ENCODE measurements around the gene TTLL3.
A peak's percentile ranks its signal among the peaks of the same experiment; 100 is the strongest.

Gene TTLL3

GRCh38 chr3:9787714-9788113 lies 22.3 kb upstream of the TTLL3 start:
- no peak for TF ChIP-seq CTCF (IDR thresholded peaks at IDR 0.05; ENCODE audit: low read depth, low read length)
- no peak for DNase-seq (ENCODE audit: extremely low read depth, low read depth)

GRCh38 chr3:9791127-9791526 lies 18.9 kb upstream of the TTLL3 start:
- no peak for DNase-seq (ENCODE audit: extremely low read depth, low read depth)
- no peak for TF ChIP-seq CTCF (IDR thresholded peaks at IDR 0.05; ENCODE audit: low read depth, low read length)

- no peak for DNase-seq (ENCODE audit: extremely low read depth, low read depth)
- no peak for TF ChIP-seq CTCF (IDR thresholded peaks at IDR 0.05; ENCODE audit: low read depth, low read length)
Measured at GRCh38 chr3:9791790-9792404, 18.2 kb upstream of the TTLL3 start.

DNA sequence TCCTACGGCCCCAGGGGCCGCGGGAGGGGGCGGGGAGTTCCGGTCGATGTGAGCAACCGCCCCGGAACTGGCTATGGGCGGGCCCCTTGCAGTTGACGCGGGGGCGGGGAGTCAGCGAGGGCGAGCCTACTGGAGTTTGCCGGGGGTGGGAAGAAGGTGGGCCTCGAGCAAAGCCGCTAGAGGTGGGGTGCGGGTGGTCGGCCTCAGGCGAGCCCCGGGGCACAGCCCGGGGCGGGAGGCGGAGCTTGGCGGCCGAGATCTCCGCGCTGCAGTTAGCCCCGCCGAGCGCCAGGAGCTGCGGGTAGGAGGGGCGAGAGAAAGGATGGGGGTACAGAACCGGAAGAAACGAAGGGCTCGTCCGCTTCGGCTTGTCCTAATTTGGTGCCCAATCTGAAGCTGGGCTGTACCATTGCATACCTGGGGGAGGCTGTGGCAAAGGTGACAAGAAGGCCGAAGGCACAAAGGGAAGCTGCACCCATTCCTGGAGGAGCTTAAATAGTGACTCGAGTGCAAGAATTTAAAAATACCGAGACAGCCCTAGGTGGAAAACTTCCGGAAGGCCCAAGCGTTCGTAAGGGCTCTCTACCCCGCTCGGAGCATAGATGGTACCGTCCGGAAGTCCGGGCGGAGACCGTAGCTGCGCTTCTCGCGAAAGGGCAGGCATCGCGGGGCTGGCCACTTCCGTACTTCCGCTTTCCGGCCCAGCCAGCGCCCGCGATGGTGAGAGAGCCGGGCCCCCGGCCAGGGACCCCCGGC lies 17.5 kb upstream of the TTLL3 start, which contains the start of the genes ARPC4 and TADA3:
Gene ARPC4, plus strand, starts transcription at position 678 of the 756 bp plus-strand sequence. Its CDS starts 40 bp downstream, at position 718.
Gene TADA3, minus strand, starts transcription at position 69 of the 756 bp plus-strand sequence. CDS start 1,007 bp downstream, outside the sequence.
- no peak for TF ChIP-seq CTCF (IDR thresholded peaks at IDR 0.05; ENCODE audit: low read depth, low read length)
- peak; percentile 96 for DNase-seq (ENCODE audit: extremely low read depth, low read depth)

GRCh38 chr3:9793161-9793781 lies 16.8 kb upstream of the TTLL3 start:
- DNase-seq (ENCODE audit: extremely low read depth, low read depth) = no peak
- no peak for TF ChIP-seq CTCF (IDR thresholded peaks at IDR 0.05; ENCODE audit: low read depth, low read length)

DNA sequence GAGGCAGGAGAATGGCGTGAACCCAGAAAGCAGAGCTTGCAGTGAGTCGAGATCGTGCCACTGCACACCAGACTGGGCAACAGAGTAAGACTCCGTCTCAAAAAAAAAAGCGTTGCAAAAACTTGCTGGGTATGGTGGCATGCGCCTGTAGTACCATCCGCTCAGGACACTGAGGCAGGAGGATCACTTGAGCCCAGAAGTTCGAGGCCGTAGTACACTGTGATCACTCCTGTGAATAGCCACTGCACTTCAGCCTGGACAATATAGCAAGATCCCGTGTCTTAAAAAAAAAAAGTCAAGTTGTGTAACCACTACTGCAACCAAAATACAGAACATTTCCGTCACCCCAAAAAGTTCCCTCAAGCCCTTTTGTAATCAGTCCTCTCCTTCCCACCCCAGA lies 15.7 kb upstream of the TTLL3 start:
- no peak for TF ChIP-seq CTCF (IDR thresholded peaks at IDR 0.05; ENCODE audit: low read depth, low read length)
- DNase-seq (ENCODE audit: extremely low read depth, low read depth) = no peak

- TF ChIP-seq CTCF (IDR thresholded peaks at IDR 0.05; ENCODE audit: low read depth, low read length) = no peak
- DNase-seq (ENCODE audit: extremely low read depth, low read depth) = no peak
Measured at GRCh38 chr3:9795207-9795606, 14.9 kb upstream of the TTLL3 start.
